ENCODE data around the gene IRF7. TPM values are rescaled to one million over a fixed set of nuclear protein-coding genes. Genes with fewer than 3 reads are reported as not detected.

Gene IRF7
- total and polyA plus RNA-seq, 9 of the 15 experiments (the other 6 are each of a cell fraction or from before 2014, with no cell fraction given): 0.27 to 7.6 (median 1.8) TPM

- TF ChIP-seq DMBX1 (CRISPR knock-in tag; IDR thresholded peaks at IDR 0.05; ENCODE audit: borderline replicate concordance) (no peak), ARID2 (IDR thresholded peaks at IDR 0.05) (peak; percentile 67; the same call in 1 of the 2 replicates), ZMIZ1 (IDR thresholded peaks at IDR 0.05; ENCODE audit: low read depth in 2 of 2, low read length in 2 of 2) (no peak), TFAP4 (CRISPR knock-in tag; IDR thresholded peaks at IDR 0.05; ENCODE audit: borderline replicate concordance) (peak; percentile 11; the same call in 1 of the 2 replicates), HOMEZ (CRISPR knock-in tag; IDR thresholded peaks at IDR 0.05) (no peak), ZBTB2 (IDR thresholded peaks at IDR 0.05) (no peak), MED1 (CRISPR knock-in tag; IDR thresholded peaks at IDR 0.05; ENCODE audit: borderline replicate concordance) (no peak), STAG1 (CRISPR knock-in tag; IDR thresholded peaks at IDR 0.05; ENCODE audit: borderline replicate concordance) (peak; percentile 71; the same call in 1 of the 2 replicates), SMARCB1 (IDR thresholded peaks at IDR 0.05; ENCODE audit: insufficient read length, low read depth) (no peak)
- TF ChIP-seq, protein P1, sequence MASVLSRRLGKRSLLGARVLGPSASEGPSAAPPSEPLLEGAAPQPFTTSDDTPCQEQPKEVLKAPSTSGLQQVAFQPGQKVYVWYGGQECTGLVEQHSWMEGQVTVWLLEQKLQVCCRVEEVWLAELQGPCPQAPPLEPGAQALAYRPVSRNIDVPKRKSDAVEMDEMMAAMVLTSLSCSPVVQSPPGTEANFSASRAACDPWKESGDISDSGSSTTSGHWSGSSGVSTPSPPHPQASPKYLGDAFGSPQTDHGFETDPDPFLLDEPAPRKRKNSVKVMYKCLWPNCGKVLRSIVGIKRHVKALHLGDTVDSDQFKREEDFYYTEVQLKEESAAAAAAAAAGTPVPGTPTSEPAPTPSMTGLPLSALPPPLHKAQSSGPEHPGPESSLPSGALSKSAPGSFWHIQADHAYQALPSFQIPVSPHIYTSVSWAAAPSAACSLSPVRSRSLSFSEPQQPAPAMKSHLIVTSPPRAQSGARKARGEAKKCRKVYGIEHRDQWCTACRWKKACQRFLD (CRISPR knock-in tag; IDR thresholded peaks at IDR 0.05): no peak
- TF ChIP-seq, protein P2, sequence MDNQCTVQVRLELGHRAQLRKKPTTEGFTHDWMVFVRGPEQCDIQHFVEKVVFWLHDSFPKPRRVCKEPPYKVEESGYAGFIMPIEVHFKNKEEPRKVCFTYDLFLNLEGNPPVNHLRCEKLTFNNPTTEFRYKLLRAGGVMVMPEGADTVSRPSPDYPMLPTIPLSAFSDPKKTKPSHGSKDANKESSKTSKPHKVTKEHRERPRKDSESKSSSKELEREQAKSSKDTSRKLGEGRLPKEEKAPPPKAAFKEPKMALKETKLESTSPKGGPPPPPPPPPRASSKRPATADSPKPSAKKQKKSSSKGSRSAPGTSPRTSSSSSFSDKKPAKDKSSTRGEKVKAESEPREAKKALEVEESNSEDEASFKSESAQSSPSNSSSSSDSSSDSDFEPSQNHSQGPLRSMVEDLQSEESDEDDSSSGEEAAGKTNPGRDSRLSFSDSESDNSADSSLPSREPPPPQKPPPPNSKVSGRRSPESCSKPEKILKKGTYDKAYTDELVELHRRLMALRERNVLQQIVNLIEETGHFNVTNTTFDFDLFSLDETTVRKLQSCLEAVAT (IDR thresholded peaks at IDR 0.05): no peak
Observed at GRCh38 chr11:662689-663274, 47.0 kb upstream of the IRF7 start (continued).
